Measurements from ENCODE around the gene MIDN. TPM values are rescaled to one million over a fixed set of nuclear protein-coding genes. Genes with fewer than 3 reads are reported as not detected.

The MIDN gene
- total and polyA plus RNA-seq, 2 of the 4 experiments (the other 2 are of a cell fraction) = 2.5 to 26.0 TPM

GRCh38 chr19:1304197-1304924 is 56.0 kb downstream of the MIDN start:
- CTCF ChIA-PET = no interaction called here
- Histone ChIP-seq H3K9me3 (ENCODE audit: control insufficient read depth, insufficient read depth, low read length) (no peaks in the 10 kb centered on the region), H3K14ac (replicated peaks; ENCODE audit: low read depth, low read length) (no peak overlapping the region), H4K5ac (ENCODE audit: low read depth, low read length) (no peak overlapping the region), H2AFZ (replicated peaks; ENCODE audit: low read length, poor library complexity) (no peak overlapping the region), H3K4me1 (ENCODE audit: control insufficient read depth, insufficient read depth, low read length) (no peaks in the 10 kb centered on the region), H2AK5ac (ENCODE audit: low read depth, low read length) (no peak overlapping the region), H2BK5ac (ENCODE audit: low read depth, low read length, poor library complexity, severe bottlenecking) (no peak overlapping the region), H3K4ac (ENCODE audit: low read depth, low read length) (no peak overlapping the region), H3K36me3 (ENCODE audit: control insufficient read depth, insufficient read depth, low read length) (no peaks in the 10 kb centered on the region), H2BK20ac (ENCODE audit: low read depth, low read length) (no peak overlapping the region), H4K20me1 (ENCODE audit: insufficient read depth, low read length) (no peaks in the 10 kb centered on the region), H4K91ac (ENCODE audit: insufficient read depth, low read depth, low read length) (no peak overlapping the region), H3K79me1 (ENCODE audit: low read depth in 1 of 2, low read length in 2 of 2) (no peaks in the 10 kb centered on the region), H4K8ac (ENCODE audit: low read depth in 2 of 2, low read length in 2 of 2) (no peak overlapping the region), H3K27ac (ENCODE audit: insufficient read depth, low read length) (no peak overlapping the region), H3K4me2 (ENCODE audit: low read depth, low read length) (no peak overlapping the region), H2BK120ac (ENCODE audit: low read depth, low read length) (no peak overlapping the region), H3K27me3 (ENCODE audit: control insufficient read depth, insufficient read depth, low read length) (peaks cover 2% of the 10 kb centered on the region; the same call in 1 of the 2 replicates), H3K9me1 (ENCODE audit: insufficient read depth, low read length) (no peaks in the 10 kb centered on the region), H3K23ac (ENCODE audit: low read depth, low read length) (no peak overlapping the region), H3K4me3 (ENCODE audit: insufficient read depth, low read depth, low read length) (no peak overlapping the region), H2AK9ac (replicated peaks; ENCODE audit: low read depth, low read length, poor library complexity) (no peak overlapping the region), H3K18ac (ENCODE audit: low read depth, low read length) (no peak overlapping the region), H3K56ac (ENCODE audit: extremely low read depth, insufficient read depth, low read length) (no peak overlapping the region), H2BK15ac (ENCODE audit: low read depth, low read length) (no peak overlapping the region), H3K9ac (ENCODE audit: low read depth, low read length) (no peak overlapping the region)
- intact Hi-C loops (cut with micrococcal nuclease) (no loop called here), in situ Hi-C loops (cut with MboI; ENCODE audit: low sequenced_read_pairs) (no loop called here), dilution Hi-C loops (cut with HindIII; ENCODE audit: low sequenced_read_pairs, unreplicated experiment) (no loop called here)
- POLR2A ChIA-PET (ENCODE audit: unreplicated experiment) = interaction anchor here (0.6 kb wide), 1 partner anchor 355 kb away, joined by 28 read pairs; no protein-coding TSS in a partner anchor
- DNase-seq = no peak
- TF ChIP-seq SMC3 (IDR thresholded peaks at IDR 0.05; ENCODE audit: low read depth, low read length) = no peak
- TF ChIP-seq MAFK (IDR thresholded peaks at IDR 0.05; ENCODE audit: low read depth, low read length) = no peak
- TF ChIP-seq CTCF (conservative IDR thresholded peaks at IDR 0.05; ENCODE audit: low read depth, low read length) = no peak
- no peak for TF ChIP-seq NFE2L2 (IDR thresholded peaks at IDR 0.05; ENCODE audit: low read depth, low read length)
- no peak for TF ChIP-seq RFX5 (IDR thresholded peaks at IDR 0.05; ENCODE audit: low read depth, low read length)
- TF ChIP-seq POLR2A (IDR thresholded peaks at IDR 0.05; ENCODE audit: low read depth, low read length) = no peak
- no peak for TF ChIP-seq RAD21 (IDR thresholded peaks at IDR 0.05; ENCODE audit: low read length)
- TF ChIP-seq, protein P1, sequence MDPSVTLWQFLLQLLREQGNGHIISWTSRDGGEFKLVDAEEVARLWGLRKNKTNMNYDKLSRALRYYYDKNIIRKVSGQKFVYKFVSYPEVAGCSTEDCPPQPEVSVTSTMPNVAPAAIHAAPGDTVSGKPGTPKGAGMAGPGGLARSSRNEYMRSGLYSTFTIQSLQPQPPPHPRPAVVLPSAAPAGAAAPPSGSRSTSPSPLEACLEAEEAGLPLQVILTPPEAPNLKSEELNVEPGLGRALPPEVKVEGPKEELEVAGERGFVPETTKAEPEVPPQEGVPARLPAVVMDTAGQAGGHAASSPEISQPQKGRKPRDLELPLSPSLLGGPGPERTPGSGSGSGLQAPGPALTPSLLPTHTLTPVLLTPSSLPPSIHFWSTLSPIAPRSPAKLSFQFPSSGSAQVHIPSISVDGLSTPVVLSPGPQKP (IDR thresholded peaks at IDR 0.05; ENCODE audit: borderline replicate concordance, low read depth, low read length) = no peak
- TF ChIP-seq BHLHE40 (IDR thresholded peaks at IDR 0.05; ENCODE audit: low read depth, low read length) = no peak
- no peak for TF ChIP-seq RCOR1 (IDR thresholded peaks at IDR 0.05; ENCODE audit: insufficient replicate concordance, low read length)
- TF ChIP-seq CEBPB (IDR thresholded peaks at IDR 0.05; ENCODE audit: low read depth, low read length) = no peak
- TF ChIP-seq MXI1 (IDR thresholded peaks at IDR 0.05; ENCODE audit: borderline replicate concordance, low read depth, low read length) = no peak
- no peak for TF ChIP-seq CHD1 (IDR thresholded peaks at IDR 0.05; ENCODE audit: low read depth, low read length)
- TF ChIP-seq FOS (IDR thresholded peaks at IDR 0.05; ENCODE audit: low read depth, low read length) = no peak
- TF ChIP-seq, protein P2, sequence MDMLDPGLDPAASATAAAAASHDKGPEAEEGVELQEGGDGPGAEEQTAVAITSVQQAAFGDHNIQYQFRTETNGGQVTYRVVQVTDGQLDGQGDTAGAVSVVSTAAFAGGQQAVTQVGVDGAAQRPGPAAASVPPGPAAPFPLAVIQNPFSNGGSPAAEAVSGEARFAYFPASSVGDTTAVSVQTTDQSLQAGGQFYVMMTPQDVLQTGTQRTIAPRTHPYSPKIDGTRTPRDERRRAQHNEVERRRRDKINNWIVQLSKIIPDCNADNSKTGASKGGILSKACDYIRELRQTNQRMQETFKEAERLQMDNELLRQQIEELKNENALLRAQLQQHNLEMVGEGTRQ (IDR thresholded peaks at IDR 0.05; ENCODE audit: low read depth, low read length) = no peak
- no peak for TF ChIP-seq MAZ (IDR thresholded peaks at IDR 0.05; ENCODE audit: borderline replicate concordance, low read depth, low read length)
- no TSS peak for BruUV-seq (replicated peaks)
- 82% methylated on average over 13 of the region's 28 CpGs; no CpG with 5 or more reads in 1 of the 2 experiments for WGBS, 2 experiments (ENCODE audit: extremely low coverage in 2 of 2, insufficient read length in 1 of 2)
- no peak for ATAC-seq (ENCODE audit: low read depth)
